ENCODE results near the gene MEIS3. TPM values are rescaled to one million over a fixed set of nuclear protein-coding genes. Genes with fewer than 3 reads are reported as not detected.

MEIS3 gene
- total RNA-seq, 5 donors from 2014 or later (not counting 1 experiment from before 2014, with no cell fraction given): 0.32 to 0.69 (median 0.54) TPM; not detected in 2

Other genes starting within 250 kb of the MEIS3 start
- gene BBC3, start 188.3 kb downstream of the MEIS3 start, total RNA-seq: 10 to 100 TPM; 20.0 to 48.6 (median 39.2) TPM
- gene CCDC9, start 163.0 kb downstream of the MEIS3 start, total RNA-seq: 10 to 100 TPM; 40.4 to 57.2 (median 49.7) TPM
- 10 to 100 TPM; 11.3 to 19.2 (median 15.6) TPM for gene INAFM1, start 144.6 kb downstream of the MEIS3 start, total RNA-seq
- gene C5AR1, start 109.7 kb downstream of the MEIS3 start, total RNA-seq: 1 to 10 TPM; 1.8 to 2.4 (median 2.2) TPM
- gene C5AR2, start 87.4 kb downstream of the MEIS3 start, total RNA-seq: 1 to 10 TPM in 2 of 5 donors, under 1 TPM in 3; 0.40 to 1.5 (median 0.79) TPM
- gene DHX34, start 70.2 kb downstream of the MEIS3 start, total RNA-seq: 10 to 100 TPM; 13.4 to 30.7 (median 28.8) TPM
- gene SLC8A2, start 52.4 kb upstream of the MEIS3 start, total RNA-seq: not detected
- 1 to 10 TPM; 2.8 to 5.8 (median 5.4) TPM for gene KPTN, start 64.7 kb upstream of the MEIS3 start, total RNA-seq
- 100 to 1,000 TPM in 2 of 5 donors, 10 to 100 TPM in 3; 81.1 to 119 (median 86.7) TPM for gene NAPA, start 95.5 kb upstream of the MEIS3 start, total RNA-seq
- 1 to 10 TPM in 1 of 5 donors, under 1 TPM in 4; 0.58 to 1.1 (median 0.65) TPM for gene ZNF541, start 153.6 kb upstream of the MEIS3 start, total RNA-seq
- gene BICRA, start 189.6 kb upstream of the MEIS3 start, total RNA-seq: 10 to 100 TPM; 31.9 to 39.3 (median 35.1) TPM

Data from T-cell (primary cell).